Activated naive CD4-positive, alpha-beta T cell treated with anti-CD3 and anti-CD28 coated beads, Interleukin-2, amount 10 ng/mL, durations not matched to agents 5 hours and 36 hours (primary cell): Measurements from ENCODE around the gene PPARG. TPM values are rescaled to one million over a fixed set of nuclear protein-coding genes. Genes with fewer than 3 reads are reported as not detected.

Experiments used
- total RNA-seq, 2 experiments: library from RNA; stranded (reverse); gene quantifications; one replicate each; pipeline ENCODE4 v1.2.3, GENCODE V29; 2021

PPARG gene
- under 1 TPM; 0.20 to 0.22 TPM for total RNA-seq

GRCh38 chr3:12288182-12289129 lies at the start of gene PPARG:
Gene PPARG, plus strand, starts transcription at chr3:12289070. Its CDS starts 90,642 bp downstream, at chr3:12379712.

Other genes starting within 250 kb of the PPARG start
- not detected for gene TIMP4, start 130.2 kb upstream of the PPARG start, total RNA-seq
- 10 to 100 TPM; 11.2 to 11.9 TPM for gene TSEN2, start 195.4 kb downstream of the PPARG start, total RNA-seq